Stromal cell of bone marrow (primary cell): ENCODE measurements around the gene PGAP3.
A peak's percentile ranks its signal among the peaks of the same experiment; 100 is the strongest.

Experiments used
- DNase-seq: peaks from one replicate; pipeline ENCODE4 v3.0.0-alpha.2; 2012; ENCODE audit warnings: low read depth

The PGAP3 gene

DNA sequence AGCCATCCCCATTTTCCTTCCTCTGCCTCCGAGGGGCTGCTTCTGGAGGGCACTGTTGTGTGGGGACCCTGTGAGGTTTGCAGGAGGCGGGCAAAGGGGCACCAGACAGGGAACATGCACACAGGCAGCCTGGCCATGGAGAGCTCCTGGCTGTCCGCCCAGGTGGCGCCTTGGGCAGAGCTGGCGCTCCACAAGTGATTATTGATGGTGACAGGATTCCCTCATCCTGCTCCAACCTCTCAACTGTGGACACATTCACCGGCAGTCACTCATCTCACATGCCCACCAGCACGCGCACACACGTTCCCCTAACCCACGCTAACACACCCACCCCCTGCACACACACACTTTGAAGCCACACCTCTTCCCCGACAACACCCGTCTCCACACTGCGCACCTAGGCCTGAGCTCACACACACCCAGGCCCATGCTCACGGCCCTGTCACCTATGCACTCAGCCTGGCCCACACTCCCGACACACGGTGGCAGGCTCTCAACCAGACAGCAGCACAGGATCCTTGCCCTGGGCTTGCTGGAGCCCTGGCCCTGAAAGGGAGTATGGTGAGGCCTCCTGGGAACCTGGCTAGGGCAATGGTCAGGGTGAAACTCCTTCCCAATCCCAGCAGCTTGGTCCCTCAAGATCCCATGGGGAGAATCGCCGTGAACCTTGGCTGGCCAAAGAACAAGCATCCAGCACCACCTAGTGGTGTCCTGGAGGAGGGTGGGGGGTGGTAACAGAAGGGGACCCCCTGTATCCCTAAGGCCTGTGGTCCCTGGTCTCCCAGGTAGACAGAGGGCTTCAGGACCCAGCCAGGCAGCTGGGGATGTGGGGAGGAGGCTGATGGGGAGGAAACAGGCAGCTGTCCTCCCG, 16.0 kb downstream of the PGAP3 start:
- DNase-seq, result no peak

DNA sequence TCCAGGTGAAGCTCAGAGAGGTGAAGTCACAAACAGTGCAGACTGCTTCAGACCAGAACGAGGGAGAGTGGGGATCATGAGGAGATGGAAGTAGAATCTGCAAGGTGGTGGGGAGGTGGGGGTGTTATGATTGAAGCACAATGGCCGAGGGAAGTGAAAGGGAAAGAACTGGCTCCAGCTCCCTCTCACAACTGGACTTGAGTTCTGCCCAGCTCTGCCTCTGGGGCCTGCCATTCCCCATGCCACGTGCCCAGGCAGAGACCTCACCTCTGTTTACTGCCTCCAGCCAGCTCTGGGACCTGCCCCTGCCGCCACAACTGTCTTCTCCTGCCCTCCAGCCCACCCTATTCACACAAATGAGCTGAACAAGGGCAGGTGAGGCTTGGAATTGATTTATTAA, 17.1 kb downstream of the PGAP3 start:
- DNase-seq, result no peak

GRCh38 chr17:39669897-39670735, 17.7 kb downstream of the PGAP3 start:
- DNase-seq, result no peak

DNA sequence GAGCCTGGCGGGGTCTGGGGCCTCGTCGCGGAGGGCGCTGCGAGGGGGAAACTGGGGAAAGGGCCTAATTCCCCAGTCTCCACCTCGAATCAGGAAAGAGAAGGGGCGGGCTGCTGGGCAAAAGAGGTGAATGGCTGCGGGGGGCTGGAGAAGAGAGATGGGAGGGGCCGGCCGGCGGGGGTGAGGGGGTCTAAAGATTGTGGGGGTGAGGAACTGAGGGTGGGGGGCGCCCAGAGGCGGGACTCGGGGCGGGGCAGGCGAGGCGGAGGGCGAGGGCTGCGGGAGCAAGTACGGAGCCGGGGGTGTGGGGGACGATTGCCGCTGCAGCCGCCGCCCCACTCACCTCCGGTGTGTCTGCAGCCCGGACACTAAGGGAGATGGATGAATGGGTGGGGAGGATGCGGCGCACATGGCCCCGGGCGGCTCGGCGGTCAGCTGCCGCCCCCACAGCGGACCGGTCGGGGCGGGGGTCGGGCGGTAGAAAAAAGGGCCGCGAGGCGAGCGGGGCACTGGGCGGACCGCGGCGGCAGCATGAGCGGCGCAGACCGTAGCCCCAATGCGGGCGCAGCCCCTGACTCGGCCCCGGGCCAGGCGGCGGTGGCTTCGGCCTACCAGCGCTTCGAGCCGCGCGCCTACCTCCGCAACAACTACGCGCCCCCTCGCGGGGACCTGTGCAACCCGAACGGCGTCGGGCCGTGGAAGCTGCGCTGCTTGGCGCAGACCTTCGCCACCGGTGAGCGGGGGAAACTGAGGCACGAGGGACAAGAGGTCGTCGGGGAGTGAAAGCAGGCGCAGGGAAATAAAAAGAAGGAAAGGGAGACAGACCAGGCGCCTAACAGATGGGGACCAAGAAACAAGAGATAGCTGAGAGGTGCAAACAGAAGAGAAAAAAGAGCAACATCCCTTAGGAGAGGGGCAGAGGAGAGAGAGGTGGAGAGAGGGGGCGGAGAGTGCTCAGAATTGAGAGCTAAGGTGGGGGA, 19.6 kb downstream of the PGAP3 start, which contains the start of gene PNMT:
Gene PNMT, plus strand, starts transcription at position 509 of the 980 bp plus-strand sequence. Its CDS starts 23 bp downstream, at position 532.
- DNase-seq, result peak; percentile 13

- DNase-seq, result no peak
Measured at GRCh38 chr17:39667262-39667944, 20.5 kb downstream of the PGAP3 start.

- DNase-seq, result no peak
Measured at GRCh38 chr17:39666601-39667261, 21.1 kb downstream of the PGAP3 start.

DNA sequence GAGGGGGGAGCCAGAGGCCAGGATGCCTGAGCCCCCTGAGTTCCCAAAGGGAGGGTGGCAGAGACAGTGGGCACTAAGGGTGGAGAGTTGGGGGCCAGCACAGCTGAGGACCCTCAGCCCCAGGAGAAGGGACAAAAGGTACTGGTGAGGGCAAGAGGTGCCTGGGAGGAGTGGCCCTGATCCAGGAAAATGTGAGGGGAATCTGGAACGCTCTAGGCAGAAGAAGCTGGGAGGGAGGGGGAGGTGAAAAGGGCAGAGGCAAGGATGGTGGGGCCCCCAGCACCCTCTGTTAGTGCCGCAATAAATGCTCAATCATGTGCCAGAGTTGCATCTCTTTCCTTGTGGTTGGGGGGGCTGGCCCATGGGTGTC, 21.6 kb downstream of the PGAP3 start:
- DNase-seq, result no peak

- no peak for DNase-seq
Measured at GRCh38 chr17:39665642-39666224, 22.1 kb downstream of the PGAP3 start.

DNA sequence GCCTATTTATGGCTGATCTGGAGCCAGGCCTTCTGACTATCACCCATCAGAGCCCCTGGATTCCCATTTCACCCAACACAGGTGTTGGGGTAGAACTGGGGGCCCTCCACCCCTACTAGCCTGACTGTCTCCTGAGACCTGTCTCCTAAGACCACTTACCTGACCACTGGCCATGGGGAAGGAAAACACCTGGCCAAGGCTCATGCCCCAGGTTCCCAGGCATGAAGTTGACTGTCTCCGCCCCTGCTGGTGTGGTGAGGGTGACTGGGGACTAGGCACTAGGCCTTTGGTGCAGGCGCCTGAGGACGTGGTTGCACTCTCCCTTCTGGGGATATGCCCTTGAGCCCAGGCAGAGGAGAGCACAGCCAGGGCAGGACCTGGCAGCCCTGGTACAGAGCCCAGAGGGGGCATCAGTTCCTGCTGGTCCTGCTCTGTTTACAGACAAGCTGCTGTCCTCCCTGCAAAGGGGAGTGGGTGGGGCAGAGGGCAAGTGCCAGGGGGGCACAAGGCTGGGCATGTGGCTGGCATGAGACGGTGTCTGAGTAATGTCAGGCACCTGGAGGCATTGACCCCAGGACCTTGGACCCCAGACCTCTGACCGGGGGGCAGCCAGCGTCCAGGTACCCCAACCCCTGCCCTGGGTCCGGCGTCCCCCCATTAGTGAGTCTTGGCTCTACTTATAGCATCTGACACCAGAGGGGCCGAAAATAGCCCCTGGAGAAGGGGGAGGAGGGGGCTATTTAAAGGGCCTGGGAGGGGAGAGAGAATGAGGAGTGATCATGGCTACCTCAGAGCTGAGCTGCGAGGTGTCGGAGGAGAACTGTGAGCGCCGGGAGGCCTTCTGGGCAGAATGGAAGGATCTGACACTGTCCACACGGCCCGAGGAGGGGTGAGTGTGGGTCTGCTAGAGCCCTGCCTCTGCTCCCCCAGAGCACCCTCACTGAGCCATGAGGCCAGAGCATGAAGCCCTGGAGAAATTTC, 23.0 kb downstream of the PGAP3 start, which contains the start of gene TCAP:
Gene TCAP, plus strand, starts transcription at position 769 of the 981 bp plus-strand sequence. Its CDS starts 11 bp downstream, at position 780.
- DNase-seq, result no peak

DNA sequence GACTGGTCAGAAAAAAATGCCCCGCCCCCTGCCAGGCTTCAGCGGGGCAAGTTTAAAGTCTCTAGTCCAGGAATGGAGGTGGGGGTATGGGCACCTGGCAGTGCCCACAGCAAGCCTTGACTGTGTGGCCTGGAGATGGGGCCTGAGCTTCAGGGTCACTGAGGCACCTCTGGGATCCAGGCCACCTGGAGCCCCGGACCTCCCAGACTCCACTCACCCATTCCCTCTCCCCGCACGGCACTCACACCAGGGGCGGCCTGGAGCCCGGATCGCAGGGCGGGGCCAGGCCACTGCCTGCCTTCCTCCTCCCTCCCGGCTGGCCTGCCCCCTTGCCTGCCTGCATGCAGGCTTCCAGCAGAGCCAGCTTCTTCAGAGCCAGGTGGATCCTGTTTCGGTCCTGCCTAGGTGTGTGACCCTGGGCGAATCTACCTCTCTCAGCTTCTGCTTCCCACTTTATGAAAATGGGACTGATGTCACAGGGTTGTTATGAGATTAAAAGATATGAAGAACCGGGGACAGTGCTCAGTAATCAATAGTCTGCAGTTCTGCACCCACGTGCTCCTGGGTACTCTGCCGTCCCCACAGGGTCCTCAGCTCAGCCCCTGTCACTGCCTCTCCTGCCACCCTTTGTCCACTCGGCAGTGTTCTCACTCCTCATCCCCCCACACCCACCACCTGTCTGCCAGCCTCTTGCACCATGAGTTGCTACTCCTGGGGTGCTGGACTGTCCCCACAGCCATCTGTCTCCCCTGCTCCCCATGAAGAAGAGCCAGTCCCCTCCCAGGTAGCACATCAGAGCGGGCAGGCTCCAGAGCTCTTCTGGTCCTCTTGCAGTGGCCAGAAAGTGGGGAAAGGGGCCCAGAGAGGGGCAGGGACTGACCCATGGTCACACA, 23.9 kb downstream of the PGAP3 start:
- DNase-seq, result no peak

GRCh38 chr17:39663340-39663687, 24.5 kb downstream of the PGAP3 start:
- DNase-seq, result no peak

DNA sequence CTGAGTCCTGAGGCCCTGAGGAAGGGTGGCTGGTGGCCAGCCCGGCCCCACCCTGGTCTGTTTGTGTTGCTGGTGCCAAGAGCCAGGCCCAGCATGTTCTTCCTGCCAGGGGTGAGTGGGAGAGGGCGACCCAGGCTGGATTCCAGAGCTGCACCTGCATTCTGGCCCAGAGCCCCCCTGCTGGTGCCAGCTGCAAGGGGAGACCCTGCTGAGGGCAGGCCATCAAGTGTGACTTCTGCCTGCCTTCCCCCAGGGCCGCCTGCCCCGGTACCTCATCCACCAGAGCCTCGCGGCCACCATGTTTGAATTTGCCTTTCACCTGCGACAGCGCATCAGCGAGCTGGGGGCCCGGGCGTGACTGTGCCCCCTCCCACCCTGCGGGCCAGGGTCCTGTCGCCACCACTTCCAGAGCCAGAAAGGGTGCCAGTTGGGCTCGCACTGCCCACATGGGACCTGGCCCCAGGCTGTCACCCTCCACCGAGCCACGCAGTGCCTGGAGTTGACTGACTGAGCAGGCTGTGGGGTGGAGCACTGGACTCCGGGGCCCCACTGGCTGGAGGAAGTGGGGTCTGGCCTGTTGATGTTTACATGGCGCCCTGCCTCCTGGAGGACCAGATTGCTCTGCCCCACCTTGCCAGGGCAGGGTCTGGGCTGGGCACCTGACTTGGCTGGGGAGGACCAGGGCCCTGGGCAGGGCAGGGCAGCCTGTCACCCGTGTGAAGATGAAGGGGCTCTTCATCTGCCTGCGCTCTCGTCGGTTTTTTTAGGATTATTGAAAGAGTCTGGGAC, 25.1 kb downstream of the PGAP3 start:
- no peak for DNase-seq

DNA sequence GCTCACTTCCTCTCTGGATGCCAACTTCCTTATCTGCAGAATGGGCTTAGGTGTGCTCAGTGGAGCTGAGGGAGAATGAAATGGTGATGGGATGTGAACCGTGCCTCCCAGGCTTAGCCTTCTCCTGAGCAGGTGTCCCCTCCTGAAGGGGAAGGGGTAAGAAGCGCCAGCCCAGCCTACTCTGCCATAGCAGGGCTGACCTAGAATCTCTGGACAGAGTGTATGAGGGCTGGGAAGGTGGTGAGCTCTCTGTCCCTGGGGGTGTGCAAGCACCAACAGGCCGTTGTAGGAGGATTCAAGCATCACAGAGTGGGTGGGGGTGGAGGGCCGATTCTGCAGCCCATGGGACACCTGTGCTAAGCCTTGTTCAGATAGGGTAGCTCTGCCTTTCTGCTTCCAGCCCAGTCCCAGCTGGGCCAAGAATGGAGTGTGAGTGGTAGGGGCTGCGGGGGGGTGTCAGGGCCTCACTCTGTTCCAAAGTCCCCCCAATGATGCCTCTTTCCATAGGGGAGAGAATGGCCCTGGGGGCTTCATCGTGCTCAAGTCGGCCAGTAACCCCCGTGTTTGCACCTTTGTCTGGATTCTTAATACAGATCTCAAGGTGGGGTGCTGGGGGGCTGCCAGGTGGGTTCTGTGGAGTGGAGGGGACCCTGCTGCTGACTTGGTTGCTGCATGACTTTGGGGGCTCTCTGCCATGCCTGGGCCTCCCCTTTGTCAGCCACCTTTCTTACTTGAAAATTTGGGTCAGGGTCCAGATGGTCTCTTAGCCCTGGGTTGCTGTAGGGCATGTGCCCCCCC, 25.9 kb downstream of the PGAP3 start:
- DNase-seq, result no peak

DNA sequence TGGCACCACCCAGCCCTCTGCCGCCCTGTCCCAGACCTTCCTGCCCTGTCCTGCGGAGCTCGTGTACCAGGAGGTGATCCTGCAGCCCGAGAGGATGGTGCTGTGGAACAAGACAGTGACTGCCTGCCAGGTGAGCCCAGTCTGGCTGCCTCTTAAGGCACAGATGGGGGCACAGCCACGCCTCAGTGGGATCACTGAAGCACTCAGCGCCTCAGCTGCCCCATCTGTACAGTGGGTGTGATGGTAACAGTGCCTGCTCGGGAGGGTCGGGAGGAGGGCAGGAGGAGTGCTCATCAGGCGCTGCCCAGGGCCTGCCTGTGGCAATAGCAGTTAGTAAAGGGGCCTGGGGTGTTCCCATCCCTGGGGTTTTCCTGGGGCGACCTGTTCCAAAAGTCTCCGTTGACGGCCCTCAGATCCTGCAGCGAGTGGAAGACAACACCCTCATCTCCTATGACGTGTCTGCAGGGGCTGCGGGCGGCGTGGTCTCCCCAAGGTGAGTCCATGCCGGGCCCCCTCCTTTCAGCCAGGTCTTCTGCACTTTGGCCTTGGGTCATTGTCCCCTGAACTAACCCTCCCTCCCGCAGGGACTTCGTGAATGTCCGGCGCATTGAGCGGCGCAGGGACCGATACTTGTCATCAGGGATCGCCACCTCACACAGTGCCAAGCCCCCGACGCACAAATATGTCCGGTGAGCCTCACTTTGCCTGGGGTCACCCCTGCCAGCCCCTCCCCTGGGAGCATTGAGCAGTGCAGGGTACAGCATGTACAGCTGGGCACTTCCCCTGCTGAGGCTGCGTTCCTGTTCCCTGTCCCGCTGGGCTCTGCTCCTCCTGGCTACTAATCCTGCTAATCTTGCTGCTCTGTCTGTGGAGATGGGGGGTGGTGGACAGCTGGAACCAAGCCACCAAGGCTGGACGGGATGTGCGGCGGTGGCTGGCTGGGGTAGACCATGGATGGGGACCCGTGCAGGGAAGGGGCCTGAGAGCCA, 27.2 kb downstream of the PGAP3 start:
- DNase-seq, result no peak

DNA sequence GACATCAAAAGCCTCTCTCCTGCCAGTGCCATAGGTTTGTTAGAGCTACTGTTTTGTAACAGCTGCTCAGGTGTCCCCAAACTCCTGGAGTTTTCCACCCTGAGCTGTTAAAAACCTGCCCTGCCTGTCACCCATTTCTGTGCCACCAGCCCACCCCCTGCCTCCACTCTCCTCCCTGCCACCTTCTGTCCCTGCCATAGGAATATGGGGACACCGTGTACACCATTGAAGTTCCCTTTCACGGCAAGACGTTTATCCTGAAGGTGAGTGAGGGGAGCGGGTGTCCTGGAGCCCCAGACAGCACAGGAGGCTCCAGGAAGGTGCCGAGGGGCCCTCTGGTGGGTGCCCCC, 27.9 kb downstream of the PGAP3 start:
- DNase-seq, result no peak
